Stimulated activated CD4-positive, alpha-beta T cell treated with anti-CD3 and anti-CD28 coated beads, Interleukin-15, amount 100 ng/mL, for 24 hours (primary cell): Measurements from ENCODE around the gene SMCO2.
"Not testable (repeated sequence)": the region's sequence is repeated elsewhere in the genome, so short reads cannot be mapped to it uniquely, and the experiment has no call there.

Experiments used
- DNase-seq: peaks from one replicate; pipeline ENCODE4 v3.0.0-alpha.2; 2020

The SMCO2 gene

DNA sequence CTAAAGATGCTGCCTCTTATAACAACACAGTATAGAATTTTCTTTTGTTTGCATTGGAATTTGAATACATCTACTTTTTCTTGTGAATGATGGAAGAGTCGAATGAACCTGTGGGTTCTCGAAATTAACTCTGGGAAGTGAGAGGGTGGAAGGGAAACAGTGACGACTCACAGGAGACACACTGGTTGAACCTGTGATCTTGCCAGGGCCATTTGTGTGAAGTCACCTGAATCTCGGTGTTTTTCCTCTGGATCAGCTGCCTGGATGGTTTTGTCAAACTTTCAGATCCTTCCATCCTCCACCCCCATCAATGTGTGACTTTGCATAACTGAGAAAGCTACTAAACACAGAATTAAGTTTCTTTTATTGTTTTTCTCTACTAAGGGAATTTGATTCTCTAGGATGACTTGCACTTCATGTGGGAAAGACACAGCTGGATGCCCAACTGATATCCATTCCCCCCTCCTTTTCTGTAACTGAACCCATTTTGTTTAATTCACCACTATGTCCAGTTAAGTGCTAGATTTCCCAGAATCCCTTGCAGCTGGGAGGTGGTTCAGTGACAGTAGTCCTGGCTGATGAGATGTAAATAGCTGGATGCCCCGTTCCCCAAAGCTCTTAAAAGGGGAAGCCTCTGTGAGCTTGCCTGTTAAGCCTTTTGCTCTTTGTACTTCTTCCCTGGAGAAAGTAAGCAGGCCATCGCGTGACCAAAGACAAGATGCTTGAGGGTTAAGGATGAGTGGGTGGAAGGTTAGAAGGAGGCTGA is 83.8 kb downstream of the SMCO2 start:
- no peak for DNase-seq

DNA sequence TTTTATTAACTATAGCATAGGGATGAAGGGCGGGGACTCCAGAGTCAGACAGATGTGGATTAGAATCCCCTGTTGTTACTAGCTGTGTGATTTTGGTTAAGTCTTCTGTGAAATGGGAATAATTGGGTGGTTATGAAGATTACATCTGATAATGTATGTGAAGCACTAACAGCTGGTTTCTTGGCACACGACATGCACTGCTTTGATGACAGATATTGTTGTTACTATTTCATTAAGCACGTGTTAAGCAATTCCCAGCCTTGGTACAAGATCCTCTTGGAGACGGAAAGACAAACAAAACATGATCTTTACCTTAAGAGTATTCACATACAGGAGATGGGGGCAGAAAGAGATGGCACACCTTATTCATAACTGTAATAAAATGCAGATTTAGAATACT is 85.4 kb downstream of the SMCO2 start:
- DNase-seq, result no peak

DNA sequence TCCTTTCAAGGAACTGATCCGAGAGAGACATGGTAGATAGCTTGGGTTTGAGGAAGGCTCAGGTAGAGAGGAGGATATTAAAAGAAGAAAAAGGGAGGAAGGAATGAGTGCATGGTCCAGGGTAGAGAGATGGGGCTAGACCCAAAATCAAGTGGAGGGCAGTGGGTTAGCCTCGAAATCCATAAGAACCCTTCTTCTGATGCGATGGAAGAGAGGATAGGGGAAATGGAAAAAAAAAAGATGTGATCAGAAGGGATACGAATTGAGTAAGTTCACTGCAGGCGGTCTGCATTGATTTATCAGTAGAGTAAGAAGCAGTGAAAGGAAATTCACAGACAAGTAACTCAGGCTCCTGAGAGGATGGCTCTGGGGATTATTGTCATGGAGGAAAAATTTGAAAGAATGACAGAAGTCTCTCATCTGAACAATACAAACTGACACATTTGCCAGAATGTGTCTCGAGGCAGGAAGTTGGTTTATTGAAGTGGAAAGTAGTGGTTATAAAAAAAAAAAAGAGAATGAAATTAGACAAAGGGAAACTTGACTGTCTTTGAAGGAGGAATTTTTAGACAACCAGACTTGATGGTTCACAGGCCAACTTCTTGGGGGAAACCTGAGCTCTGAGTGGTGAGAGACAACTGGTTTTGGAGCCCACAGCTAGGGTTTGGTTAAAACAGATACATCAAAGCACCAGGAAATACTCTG is 87.7 kb downstream of the SMCO2 start:
- DNase-seq, result peak; percentile 51

DNA sequence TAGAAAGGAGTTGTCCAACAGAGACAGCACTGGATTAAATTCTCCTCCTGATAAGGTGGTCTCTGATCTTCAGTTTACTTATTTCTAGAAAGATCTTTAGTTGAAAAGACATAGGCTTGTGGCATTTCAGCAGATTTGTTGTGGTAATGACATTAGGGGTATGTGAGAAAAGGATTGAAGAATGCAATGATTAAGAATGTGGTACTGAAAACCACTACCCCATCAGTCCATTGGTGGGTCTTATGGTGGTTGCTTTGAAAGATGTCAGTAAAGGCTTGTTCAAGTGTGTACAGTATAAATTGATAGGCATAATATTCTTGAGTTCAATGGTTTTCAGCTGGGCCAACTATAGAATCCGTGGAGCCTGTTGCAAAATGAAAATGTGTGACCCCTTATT is 88.2 kb downstream of the SMCO2 start:
- DNase-seq, result no peak

DNA sequence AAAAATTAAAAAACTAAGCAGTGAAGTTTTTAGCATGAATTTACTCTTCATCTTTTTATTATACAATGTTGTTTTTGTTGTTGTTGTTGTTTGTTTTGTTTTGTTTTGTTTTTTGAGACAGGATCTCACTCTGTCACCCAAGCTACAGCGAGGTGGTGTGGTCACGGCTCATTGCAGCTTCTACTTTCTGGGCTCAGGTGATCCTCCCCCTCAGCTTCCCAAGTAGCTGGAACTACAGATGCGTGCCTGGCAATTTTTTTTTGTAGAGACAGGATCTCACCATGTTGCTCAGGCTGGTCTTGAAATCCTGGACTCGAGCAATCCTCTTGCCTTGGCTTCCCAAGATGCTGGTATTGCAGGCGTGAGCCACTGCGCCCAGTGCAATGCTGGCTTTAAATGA is 88.8 kb downstream of the SMCO2 start:
- DNase-seq, result no peak

DNA sequence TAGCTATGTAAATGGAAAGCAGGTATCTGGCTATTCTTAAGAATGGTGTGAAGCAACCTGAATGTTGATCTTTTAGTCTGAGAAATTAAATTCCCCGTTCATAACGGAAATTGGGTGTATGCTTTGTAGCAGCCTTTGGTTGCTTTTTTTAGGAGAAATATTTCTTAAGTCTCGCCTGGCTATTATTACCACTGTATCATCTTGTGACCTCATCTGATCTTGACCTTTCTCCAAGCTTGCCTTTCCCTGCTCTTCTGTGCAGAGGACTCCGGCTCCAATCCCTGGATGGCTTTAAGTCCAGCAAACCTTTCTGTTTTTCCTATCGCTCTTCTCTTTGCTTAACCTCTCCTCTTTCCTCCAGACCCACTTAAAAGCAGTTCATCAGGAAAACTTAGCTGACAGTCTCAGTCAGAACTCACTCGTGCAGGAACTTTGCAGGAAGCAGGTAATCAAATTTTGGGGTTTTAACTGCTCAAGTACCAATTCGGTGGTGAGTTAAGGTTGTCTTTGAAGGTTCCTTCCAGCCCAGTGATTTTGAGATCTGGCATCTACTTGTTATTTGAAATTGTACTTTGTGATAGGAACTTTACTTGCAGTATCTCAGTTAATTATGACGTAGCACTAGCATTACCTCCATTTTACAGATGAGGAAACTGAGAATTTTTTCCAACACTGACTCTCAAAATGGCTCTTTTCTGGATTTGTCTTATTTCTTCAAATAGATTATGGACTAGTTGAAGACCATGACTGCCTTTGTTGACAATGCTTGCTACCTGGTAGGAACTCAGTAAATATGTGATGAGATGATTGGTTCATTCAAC is 91.5 kb downstream of the SMCO2 start:
- DNase-seq, result no peak

DNA sequence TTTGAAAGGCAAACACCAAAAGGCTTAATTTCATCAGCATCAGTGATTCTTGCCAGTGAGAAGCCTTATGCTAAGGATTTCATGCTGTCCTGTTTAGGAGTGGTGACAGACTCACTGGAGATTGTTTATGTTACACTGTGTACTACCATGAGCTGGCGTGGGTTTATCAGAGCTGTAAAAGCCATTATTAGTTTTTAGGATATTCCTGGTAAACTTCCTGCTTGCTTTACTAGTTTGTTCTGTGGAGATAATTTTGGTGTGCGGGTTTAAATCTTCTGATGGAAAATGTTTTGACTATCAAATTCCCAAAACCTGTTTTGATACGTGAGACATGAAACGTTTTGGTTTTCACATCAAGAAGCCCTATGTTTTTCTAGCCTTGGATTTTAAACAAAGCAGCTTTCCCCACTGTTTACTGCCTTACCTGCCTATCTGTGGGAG is 92.7 kb downstream of the SMCO2 start:
- DNase-seq, result no peak

DNA sequence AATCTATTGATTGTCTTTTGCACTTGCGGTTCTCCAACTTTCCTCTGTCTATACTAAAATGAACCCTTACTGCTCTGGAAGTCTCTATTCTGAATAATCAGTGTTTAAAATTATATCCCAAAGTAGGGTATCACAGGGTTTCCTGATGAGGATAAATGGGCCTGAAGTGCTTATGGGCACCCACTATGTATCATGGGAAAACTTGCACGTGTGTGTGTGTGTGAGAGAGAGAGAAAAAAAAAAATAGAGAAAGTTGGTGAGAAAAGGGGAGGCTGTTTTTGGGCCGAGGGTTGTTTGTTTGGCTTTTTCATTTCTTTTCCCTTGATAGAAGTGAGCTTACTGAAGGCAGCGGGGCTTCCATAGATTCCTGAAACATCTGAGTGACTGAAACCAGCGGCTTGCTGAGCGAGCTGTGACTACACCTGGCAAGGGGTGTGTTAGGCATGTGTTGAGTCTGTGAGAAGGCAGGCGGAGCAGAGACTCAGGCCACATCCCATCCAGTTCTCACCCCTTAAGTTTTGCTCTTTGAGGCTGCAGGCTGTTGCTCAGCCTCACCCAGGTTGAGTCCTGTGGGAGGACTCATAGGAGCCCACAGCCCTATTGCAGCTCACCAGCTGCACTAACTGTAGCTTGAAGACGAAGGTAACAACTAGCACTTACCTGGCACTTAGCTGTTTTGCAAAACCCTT is 94.6 kb downstream of the SMCO2 start:
- no peak for DNase-seq

DNA sequence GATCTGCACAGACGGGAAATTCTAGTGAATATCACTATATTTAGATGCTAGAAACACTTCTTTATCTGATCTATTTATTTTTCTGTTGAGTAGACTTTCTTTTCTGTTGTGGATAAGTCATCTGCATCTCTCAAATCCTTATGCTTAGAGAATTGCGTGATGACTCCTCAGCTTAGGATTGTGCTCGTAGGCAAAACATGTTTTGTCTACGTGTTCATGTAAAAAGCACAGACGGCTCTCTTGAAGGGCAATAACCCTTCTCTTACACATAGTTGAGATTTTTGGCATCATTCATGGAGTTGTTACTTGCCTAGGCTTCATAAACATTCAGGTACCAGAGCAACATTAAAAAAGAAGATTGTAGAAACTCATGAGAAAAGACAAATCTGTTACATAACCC is 96.1 kb downstream of the SMCO2 start:
- no peak for DNase-seq

DNA sequence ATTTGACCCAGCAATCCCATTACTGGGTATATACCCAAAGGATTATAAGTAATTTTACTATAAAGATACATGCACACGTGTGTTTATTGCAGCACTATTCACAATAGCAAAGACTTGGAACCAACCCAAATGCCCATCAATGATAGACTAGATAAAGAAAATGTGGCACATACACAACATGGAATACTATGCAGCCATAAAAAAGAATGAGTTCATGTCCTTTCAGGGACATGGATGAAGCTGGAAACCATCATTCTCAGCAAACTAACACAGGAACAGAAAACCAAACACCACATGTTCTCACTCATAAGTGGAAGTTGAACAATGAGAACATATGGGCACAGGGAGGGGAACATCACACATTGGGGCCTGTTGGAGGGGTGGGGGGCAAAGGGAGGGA is 98.3 kb downstream of the SMCO2 start:
- not testable (repeated sequence) for DNase-seq

DNA sequence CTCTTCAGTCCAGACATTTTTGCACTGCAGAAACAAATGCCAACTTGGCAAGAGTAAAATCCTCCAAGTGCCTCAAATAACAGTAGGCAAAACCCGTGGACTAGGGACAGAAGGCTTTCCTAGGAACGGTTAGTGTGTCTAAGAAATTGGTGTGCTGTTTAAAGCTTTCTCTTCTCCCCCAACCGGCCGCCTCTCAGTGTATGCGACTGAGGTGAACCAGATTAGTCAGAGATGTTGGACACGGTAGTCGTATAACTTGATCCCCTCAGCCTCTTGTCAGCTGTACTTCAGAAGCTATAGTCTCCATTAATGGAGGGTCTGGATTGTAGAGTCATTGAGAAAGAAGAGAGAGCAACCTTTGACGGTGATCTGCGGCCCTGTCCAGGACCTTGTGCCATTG is 99.1 kb downstream of the SMCO2 start:
- DNase-seq, result no peak

DNA sequence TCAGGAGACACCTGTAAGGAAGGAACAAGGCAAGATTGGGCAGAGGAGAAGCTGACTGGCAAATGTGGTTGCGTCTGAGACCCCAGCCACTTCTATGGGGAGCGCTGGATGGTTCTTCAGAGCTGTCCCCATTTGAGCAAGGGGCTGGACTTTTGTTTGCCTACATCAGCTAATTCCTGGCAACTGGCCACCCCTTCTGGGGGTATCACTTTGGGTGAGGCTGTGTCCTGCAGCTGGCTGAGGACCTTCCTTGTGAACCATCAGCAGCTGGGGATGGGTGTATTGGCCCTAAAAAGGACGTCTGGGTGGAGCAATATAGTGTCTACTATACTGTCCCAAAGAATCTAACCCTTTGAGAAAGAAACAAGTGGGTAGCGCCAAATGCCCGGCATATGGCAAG is 101.1 kb downstream of the SMCO2 start:
- no peak for DNase-seq

DNA sequence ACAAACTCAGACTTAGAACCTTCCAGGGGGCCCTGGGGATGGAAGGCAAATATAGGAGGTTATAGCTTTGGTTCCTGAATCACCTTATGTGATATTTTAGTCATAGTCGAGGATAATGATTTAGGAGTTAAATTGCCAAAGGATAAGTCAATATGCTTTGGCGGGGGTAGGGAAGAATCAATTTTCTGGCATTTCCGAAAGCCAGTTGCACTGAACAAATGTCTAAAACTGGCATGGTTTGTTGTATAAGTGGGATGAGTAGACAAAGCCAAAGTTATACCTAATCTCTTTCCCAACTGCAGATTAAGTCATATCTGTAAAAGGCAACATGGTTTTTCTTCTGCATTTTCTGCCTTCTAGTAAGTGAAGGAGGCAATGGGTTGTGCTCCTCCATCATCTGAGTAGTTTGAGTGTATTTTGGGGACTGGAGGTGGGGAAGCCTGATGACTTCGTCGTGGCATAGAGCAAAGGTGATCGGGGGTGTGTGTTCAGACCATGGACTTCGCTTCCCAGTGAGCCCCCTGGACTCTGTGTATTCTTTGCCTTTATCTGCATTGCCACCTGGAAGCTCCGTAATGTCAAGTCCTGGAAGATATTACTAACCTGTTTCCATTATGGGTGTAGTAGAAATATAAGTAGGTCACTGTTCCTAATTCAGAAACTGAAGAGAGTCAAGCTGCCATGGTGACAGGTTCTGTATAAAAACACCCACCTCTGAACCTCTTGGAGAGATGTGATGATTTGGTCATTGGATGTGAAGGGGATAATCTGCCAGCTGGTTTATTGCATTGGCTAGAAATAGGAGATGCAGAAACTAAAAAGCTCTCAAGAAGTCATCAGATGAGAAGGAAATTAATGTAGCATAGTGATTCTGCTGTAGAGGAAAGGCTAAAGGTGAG is 102.0 kb downstream of the SMCO2 start:
- no peak for DNase-seq

DNA sequence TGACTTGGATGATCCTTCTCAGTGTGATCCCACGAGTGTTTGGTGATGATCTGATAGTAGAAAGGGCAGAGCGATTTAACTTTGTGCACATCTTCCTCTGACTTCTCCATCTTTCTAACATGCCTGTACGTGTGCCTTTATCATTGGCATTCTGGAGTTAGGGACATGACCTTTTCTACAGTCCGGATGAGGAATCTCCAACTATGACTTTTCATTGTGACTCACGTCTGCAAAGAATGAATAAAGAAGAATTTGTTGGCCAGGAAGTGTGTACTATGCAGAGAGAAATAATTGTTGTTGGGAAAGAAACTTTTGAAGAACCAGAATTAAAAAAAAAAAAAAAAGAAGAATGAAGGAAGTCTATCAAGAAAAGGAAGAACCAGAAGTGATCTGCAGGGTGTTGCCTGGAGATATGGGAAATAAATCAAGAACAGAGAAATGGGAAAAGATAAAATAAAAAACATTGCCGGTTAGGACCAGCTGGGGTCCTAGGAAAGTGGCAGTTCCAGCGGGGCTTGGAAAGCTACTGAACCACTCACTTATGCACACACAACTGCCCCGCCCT is 102.8 kb downstream of the SMCO2 start:
- DNase-seq, result no peak

DNA sequence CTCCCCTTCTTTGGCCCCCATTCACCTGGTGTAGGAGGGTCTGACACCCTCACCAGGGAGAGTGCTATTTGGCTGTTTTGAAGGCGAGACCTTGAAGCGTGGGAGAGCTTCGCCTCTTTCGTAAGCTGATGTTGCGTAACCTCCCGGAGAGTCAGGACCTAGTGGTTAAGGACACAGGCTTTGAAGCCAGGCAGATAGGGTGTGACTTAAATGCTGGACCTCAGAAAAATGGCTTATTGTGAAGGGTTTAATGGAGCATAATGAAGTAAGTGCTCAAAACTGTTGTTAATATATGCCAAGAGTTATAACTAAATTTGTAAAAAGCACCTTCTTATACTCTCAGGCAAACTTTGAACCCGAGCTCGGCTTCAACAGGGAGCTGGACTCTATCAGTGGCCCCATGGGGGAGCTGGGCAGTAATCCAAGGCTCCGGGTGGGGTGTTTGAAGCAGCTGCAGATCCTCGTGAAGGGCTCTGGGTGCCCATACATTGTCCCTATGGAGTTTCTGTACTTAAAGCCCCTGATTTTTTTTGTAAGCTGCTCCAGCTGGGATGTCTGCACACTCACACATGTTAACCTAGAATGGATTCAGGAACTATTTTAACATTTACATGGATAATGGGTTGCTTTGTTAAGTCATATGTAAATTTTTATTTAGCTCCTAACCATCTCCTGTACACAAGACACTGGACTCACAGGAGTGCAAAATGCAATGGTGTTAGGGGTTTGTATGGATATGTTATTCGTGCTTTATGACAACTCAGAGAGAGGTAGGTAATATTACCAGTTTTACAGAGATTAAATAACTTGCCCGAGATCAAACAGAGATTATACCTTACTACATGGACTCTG is 103.5 kb downstream of the SMCO2 start:
- DNase-seq, result no peak

DNA sequence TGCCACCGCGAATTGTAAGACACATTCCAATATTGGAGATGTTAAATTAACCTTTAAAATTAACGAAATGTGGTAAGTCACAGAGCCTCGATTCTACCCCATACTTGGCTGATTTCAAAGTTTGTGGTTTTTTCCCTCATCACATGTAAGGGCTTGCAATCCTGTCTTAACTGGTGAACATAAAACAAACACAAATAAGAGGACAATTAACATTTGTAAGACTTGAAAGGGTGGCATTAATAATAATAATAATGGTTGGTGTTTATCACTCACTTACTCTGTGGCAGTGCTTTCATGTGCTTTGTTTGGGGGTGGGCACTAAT is 104.1 kb downstream of the SMCO2 start:
- DNase-seq, result no peak

DNA sequence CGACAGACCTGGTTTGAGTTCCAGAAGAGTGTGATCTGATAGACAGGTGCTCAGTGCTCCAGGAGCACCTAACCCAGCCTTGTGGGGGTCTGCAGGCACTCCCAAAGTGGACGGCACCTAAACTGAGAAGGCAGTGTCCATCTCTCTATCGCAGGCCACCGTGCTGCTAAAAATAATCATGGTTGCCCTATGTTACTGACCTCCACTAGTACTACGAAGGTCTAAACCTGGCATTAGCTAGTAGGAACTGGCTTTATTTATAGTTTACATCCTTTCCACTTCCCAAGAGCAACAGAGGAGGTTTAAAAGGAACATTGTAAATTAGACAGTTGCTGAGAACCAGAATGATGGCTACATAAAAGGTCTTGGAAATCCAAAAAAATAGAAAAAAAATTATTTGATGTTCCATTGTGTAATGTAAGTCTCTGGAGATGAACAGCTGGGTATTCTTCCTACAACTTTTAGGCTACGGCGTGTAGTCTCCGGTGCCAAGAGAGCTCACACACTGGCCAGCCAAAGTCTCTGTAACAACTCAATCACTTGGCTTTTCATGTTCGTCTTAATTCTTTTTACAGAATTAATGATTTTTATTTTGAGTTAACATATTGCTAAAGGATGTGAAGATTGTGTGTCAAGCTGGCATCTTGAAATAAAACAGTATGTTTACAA is 104.8 kb downstream of the SMCO2 start:
- no peak for DNase-seq
